ENCODE data around the gene MROH9. TPM values are rescaled to one million over a fixed set of nuclear protein-coding genes. Genes with fewer than 3 reads are reported as not detected.

Gene MROH9
- total RNA-seq, 1 experiment from 2014 or later, result not detected

DNA sequence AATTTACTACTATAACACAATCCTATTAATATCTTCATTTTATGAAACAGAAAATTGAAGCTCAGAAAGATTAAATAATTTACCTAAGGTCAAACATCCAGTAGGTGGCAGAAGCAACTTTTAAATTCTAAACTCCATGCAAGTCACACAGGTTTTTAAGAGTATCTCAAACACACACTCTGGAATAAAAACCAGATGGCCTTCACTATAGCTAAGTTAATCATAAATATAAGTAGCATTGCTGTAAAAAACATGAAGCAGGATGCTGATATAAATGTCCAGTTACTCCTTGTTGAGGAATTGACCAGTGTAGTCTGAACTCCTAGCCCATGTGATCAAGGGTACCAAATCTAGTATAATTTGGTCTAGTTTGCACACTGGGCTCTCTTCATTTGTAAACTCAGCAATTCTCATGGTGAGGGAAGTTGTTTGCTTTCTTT is 146.0 kb downstream of the MROH9 start:
- DNase-seq, result no peak
- Histone ChIP-seq H4K8ac (replicated peaks; ENCODE audit: insufficient read length, low read depth, low read length) (no peak overlapping the region), H3K4ac (ENCODE audit: low read depth, low read length) (no peak overlapping the region), H3K79me1 (ENCODE audit: insufficient read depth, low read depth, low read length, poor library complexity, severe bottlenecking) (no peaks in the 10 kb centered on the region), H3K14ac (ENCODE audit: insufficient read depth, low read length) (no peak overlapping the region), H3K4me1 (ENCODE audit: insufficient read depth, low read length) (no peaks in the 10 kb centered on the region), H3K27me3 (ENCODE audit: insufficient read depth, low read length) (no peaks in the 10 kb centered on the region), H3K4me2 (ENCODE audit: insufficient read depth, insufficient read length, low read length) (no peak overlapping the region), H2BK12ac (ENCODE audit: insufficient read length, low read depth, low read length) (no peak overlapping the region), H2BK15ac (ENCODE audit: low read depth, low read length) (no peak overlapping the region), H2AK5ac (ENCODE audit: insufficient read length, low read length) (no peak overlapping the region), H3K23me2 (ENCODE audit: insufficient read length, low read depth, low read length, poor library complexity, severe bottlenecking) (no peaks in the 10 kb centered on the region), H4K91ac (ENCODE audit: insufficient read length, low read depth, low read length) (no peak overlapping the region), H2AFZ (ENCODE audit: low read length) (no peak overlapping the region), H2BK20ac (ENCODE audit: low read depth, low read length, poor library complexity, severe bottlenecking) (no peak overlapping the region), H3K18ac (ENCODE audit: insufficient read length, low read depth, low read length) (no peak overlapping the region), H2BK5ac (ENCODE audit: insufficient read length, low read length) (no peak overlapping the region), H4K5ac (ENCODE audit: insufficient read length, low read depth, low read length) (no peak overlapping the region), H3K9me3 (ENCODE audit: control insufficient read depth, low read depth, low read length) (no peaks in the 10 kb centered on the region), H3K79me2 (ENCODE audit: insufficient read depth, low read length) (no peaks in the 10 kb centered on the region), H3K56ac (ENCODE audit: insufficient read length, low read depth, low read length) (no peak overlapping the region), H3T11ph (ENCODE audit: low read length) (no peak overlapping the region), H3K9ac (ENCODE audit: extremely low read depth, insufficient read length, low read length) (no peak overlapping the region), H4K20me1 (ENCODE audit: control insufficient read depth, insufficient read depth, insufficient read length) (no peaks in the 10 kb centered on the region), H3K27ac (ENCODE audit: insufficient read length, low read depth, low read length) (no peak overlapping the region), H2BK120ac (ENCODE audit: low read depth, low read length, poor library complexity, severe bottlenecking) (no peak overlapping the region), H3K23ac (ENCODE audit: insufficient read length, low read depth, low read length) (no peak overlapping the region)
- TF ChIP-seq, protein P1, sequence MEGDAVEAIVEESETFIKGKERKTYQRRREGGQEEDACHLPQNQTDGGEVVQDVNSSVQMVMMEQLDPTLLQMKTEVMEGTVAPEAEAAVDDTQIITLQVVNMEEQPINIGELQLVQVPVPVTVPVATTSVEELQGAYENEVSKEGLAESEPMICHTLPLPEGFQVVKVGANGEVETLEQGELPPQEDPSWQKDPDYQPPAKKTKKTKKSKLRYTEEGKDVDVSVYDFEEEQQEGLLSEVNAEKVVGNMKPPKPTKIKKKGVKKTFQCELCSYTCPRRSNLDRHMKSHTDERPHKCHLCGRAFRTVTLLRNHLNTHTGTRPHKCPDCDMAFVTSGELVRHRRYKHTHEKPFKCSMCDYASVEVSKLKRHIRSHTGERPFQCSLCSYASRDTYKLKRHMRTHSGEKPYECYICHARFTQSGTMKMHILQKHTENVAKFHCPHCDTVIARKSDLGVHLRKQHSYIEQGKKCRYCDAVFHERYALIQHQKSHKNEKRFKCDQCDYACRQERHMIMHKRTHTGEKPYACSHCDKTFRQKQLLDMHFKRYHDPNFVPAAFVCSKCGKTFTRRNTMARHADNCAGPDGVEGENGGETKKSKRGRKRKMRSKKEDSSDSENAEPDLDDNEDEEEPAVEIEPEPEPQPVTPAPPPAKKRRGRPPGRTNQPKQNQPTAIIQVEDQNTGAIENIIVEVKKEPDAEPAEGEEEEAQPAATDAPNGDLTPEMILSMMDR (conservative IDR thresholded peaks at IDR 0.05), result peak; percentile 58
- H3K27me3 Mint-ChIP-seq (ENCODE audit: low read depth), result no peaks in the 10 kb centered on the region
- no peak overlapping the region for H3K4me3 Mint-ChIP-seq
- no peaks in the 10 kb centered on the region for H3K9me3 Mint-ChIP-seq
- peak overlapping the region in 1 of 3 experiments; percentile 18; a peak in 2 of 7 replicates for H3K27ac Mint-ChIP-seq
- H3K4me1 Mint-ChIP-seq, result peaks cover 0 to 3% of the 10 kb centered on the region in 2 experiments; a peak in 1 of 4 replicates
- H3K36me3 Mint-ChIP-seq (ENCODE audit: insufficient read depth in 1 of 3, low read depth in 3 of 3), result no peaks in the 10 kb centered on the region
